Measurements from ENCODE around the gene YWHAE. TPM values are rescaled to one million over a fixed set of nuclear protein-coding genes. Genes with fewer than 3 reads are reported as not detected.

Gene YWHAE
- total RNA-seq, 1 experiment from 2014 or later: 1,033 TPM

DNA sequence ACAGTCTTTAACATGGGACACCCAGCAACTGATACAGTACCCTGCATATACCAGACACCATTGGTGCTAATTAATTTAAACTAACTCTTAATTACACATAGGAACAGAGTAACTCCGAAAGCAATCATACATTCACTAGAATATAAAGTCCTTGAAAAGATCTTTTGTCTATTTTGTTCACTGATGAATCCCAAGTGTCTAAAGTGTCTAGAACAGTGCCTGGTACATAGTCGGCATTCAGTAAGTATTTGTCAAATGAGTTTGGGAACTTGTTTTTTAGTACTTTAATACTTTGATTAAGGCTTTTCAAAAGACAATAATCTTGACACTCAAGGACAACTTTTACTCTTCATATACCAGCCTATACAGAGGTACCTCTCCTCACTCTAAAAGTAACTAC, 13.8 kb downstream of the YWHAE start (continued):
- TF ChIP-seq, protein P1, sequence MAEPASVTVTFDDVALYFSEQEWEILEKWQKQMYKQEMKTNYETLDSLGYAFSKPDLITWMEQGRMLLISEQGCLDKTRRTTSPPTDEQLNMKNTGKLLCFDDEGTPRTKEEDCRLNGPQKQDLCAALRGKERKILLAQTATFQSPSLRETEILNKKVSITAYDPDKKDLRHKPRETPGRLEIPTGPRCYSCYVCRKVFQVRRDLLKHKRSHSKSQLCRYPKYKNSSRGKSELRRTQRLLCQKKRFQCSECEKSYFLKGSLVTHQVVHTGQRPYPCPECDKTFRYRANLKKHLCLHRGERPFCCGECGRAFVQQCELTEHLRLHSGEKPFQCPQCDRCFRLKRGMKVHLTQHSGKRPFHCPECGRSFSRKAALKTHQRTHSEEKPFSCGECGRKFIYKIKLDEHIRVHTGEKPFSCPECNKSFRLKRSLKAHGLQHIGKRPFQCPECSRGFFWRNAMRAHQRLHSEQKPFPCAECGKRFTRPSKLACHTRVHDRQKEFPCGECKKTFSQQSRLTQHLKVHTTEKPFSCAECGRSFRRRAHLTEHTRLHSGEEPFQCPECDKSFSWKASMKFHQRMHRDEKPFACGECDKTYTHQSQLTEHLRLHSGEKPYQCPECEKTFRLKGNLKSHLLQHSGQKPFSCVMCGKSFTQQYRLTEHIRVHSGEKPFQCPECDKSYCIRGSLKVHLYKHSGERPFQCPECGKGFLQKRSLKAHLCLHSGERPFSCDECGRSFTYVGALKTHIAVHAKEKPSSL (CRISPR knock-in tag; conservative IDR thresholded peaks at IDR 0.05): no peak
- TF ChIP-seq SOX15 (CRISPR knock-in tag; IDR thresholded peaks at IDR 0.05): no peak
- no peak for TF ChIP-seq GTF2I (CRISPR knock-in tag; conservative IDR thresholded peaks at IDR 0.05)
- TF ChIP-seq EMX1 (CRISPR knock-in tag; IDR thresholded peaks at IDR 0.05): no peak
- TF ChIP-seq, protein P2, sequence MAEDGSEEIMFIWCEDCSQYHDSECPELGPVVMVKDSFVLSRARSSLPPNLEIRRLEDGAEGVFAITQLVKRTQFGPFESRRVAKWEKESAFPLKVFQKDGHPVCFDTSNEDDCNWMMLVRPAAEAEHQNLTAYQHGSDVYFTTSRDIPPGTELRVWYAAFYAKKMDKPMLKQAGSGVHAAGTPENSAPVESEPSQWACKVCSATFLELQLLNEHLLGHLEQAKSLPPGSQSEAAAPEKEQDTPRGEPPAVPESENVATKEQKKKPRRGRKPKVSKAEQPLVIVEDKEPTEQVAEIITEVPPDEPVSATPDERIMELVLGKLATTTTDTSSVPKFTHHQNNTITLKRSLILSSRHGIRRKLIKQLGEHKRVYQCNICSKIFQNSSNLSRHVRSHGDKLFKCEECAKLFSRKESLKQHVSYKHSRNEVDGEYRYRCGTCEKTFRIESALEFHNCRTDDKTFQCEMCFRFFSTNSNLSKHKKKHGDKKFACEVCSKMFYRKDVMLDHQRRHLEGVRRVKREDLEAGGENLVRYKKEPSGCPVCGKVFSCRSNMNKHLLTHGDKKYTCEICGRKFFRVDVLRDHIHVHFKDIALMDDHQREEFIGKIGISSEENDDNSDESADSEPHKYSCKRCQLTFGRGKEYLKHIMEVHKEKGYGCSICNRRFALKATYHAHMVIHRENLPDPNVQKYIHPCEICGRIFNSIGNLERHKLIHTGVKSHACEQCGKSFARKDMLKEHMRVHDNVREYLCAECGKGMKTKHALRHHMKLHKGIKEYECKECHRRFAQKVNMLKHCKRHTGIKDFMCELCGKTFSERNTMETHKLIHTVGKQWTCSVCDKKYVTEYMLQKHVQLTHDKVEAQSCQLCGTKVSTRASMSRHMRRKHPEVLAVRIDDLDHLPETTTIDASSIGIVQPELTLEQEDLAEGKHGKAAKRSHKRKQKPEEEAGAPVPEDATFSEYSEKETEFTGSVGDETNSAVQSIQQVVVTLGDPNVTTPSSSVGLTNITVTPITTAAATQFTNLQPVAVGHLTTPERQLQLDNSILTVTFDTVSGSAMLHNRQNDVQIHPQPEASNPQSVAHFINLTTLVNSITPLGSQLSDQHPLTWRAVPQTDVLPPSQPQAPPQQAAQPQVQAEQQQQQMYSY (CRISPR knock-in tag; IDR thresholded peaks at IDR 0.05): no peak
- TF ChIP-seq RORB (CRISPR knock-in tag; IDR thresholded peaks at IDR 0.05): no peak

DNA sequence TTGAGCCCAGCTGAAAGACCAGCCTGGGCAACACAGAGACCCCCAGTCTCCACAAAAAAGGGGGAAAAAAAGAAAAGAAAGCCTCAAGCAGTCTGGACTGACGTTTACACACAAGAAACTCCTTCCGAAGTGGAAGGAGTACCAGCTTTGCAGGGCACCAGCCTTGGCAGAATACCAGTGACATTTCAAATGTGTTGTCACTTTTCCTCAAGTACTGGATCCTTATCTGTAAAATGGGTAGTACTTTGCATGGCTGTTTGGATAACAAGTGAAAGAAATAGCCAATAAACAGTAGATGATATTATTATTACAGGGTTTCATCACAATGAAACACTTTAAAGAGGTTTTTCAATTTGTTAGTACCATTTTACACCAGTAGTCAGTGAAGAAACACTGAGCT, 14.2 kb downstream of the YWHAE start:
- Mint-ChIP-seq H3K4me1 (peaks cover 54% of the 10 kb centered on the region), H3K4me3 (no peak overlapping the region), H3K36me3 (peaks cover 11% of the 10 kb centered on the region; the same call in 1 of the 2 replicates), H3K27ac (peak overlapping the region; percentile 62), H3K27me3 (ENCODE audit: low read depth) (no peaks in the 10 kb centered on the region), H3K9me3 (no peaks in the 10 kb centered on the region)
- no peak for DNase-seq (ENCODE audit: low spot score)
- POLR2A ChIA-PET: interaction anchor here (1.3 kb wide), 1 partner anchor 13 kb away, joined by 4 read pairs; no protein-coding TSS in a partner anchor
- ATAC-seq: no peak
- TF ChIP-seq ZNF317 (CRISPR knock-in tag; IDR thresholded peaks at IDR 0.05; ENCODE audit: borderline replicate concordance, low read depth) (no peak), FOXK1 (CRISPR knock-in tag; IDR thresholded peaks at IDR 0.05) (no peak), ELF4 (CRISPR knock-in tag; IDR thresholded peaks at IDR 0.05; ENCODE audit: low read depth) (no peak)
- TF ChIP-seq, protein P3, sequence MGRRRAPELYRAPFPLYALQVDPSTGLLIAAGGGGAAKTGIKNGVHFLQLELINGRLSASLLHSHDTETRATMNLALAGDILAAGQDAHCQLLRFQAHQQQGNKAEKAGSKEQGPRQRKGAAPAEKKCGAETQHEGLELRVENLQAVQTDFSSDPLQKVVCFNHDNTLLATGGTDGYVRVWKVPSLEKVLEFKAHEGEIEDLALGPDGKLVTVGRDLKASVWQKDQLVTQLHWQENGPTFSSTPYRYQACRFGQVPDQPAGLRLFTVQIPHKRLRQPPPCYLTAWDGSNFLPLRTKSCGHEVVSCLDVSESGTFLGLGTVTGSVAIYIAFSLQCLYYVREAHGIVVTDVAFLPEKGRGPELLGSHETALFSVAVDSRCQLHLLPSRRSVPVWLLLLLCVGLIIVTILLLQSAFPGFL (CRISPR knock-in tag; IDR thresholded peaks at IDR 0.05; ENCODE audit: borderline replicate concordance): no peak
- TF ChIP-seq, protein P1 (CRISPR knock-in tag; conservative IDR thresholded peaks at IDR 0.05): no peak
- TF ChIP-seq, protein P4, sequence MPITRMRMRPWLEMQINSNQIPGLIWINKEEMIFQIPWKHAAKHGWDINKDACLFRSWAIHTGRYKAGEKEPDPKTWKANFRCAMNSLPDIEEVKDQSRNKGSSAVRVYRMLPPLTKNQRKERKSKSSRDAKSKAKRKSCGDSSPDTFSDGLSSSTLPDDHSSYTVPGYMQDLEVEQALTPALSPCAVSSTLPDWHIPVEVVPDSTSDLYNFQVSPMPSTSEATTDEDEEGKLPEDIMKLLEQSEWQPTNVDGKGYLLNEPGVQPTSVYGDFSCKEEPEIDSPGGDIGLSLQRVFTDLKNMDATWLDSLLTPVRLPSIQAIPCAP (CRISPR knock-in tag; IDR thresholded peaks at IDR 0.05): no peak
- CTCF ChIA-PET: interaction anchor here (10.1 kb wide), 1 partner anchor 20 kb away, joined by 102 read pairs; no protein-coding TSS in a partner anchor

DNA sequence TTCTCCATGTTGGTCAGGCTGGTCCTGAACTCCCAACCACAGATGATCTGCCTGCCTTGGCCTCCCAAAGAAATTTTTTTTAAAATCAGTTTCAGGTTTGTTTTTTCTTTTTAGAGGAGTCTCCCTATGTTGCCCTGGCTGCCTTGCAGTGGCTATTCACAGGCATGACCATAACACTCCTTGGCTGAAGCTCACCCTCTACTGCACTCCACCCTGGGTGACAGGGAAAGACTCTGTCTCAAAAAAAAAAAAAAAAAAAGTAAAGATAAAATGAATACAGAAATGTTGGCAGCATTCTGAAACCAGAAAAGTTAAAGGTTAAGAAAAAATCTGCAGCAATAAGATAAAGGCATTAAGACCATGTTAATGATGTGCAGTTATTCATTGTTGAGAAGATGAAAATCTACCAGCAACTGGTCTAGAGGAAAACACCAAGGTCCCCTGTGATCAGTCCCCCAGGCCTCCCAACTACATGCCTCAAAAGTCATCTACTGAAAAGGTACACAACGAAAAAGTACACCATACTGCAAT, 15.1 kb downstream of the YWHAE start:
- POLR2A ChIA-PET: no interaction called here
- CTCF ChIA-PET: interaction anchor here (0.6 to 10.1 kb wide), 2 partner anchors 17 to 19 kb away, joined by 3 to 102 read pairs; no protein-coding TSS in a partner anchor
- 0 out of 2 replicates have a peak, but pooled peaks cover 4% of the 10 kb centered on the region for H3K36me3 Mint-ChIP-seq
- no peak for ATAC-seq
- no peak for DNase-seq (ENCODE audit: low spot score)
- H3K27ac Mint-ChIP-seq: peak overlapping the region; percentile 62
- H3K9me3 Mint-ChIP-seq: no peaks in the 10 kb centered on the region
- H3K27me3 Mint-ChIP-seq (ENCODE audit: low read depth): no peaks in the 10 kb centered on the region
- no peak overlapping the region for H3K4me3 Mint-ChIP-seq
- H3K4me1 Mint-ChIP-seq: peaks cover 55% of the 10 kb centered on the region
- no peak for TF ChIP-seq MXD4 (CRISPR knock-in tag; IDR thresholded peaks at IDR 0.05; ENCODE audit: borderline replicate concordance)
- TF ChIP-seq SP1 (CRISPR knock-in tag; conservative IDR thresholded peaks at IDR 0.05): no peak
- TF ChIP-seq JAZF1 (CRISPR knock-in tag; IDR thresholded peaks at IDR 0.05): no peak
- TF ChIP-seq, protein P5, sequence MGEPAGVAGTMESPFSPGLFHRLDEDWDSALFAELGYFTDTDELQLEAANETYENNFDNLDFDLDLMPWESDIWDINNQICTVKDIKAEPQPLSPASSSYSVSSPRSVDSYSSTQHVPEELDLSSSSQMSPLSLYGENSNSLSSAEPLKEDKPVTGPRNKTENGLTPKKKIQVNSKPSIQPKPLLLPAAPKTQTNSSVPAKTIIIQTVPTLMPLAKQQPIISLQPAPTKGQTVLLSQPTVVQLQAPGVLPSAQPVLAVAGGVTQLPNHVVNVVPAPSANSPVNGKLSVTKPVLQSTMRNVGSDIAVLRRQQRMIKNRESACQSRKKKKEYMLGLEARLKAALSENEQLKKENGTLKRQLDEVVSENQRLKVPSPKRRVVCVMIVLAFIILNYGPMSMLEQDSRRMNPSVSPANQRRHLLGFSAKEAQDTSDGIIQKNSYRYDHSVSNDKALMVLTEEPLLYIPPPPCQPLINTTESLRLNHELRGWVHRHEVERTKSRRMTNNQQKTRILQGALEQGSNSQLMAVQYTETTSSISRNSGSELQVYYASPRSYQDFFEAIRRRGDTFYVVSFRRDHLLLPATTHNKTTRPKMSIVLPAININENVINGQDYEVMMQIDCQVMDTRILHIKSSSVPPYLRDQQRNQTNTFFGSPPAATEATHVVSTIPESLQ (CRISPR knock-in tag; IDR thresholded peaks at IDR 0.05): no peak
- TF ChIP-seq, protein P6, sequence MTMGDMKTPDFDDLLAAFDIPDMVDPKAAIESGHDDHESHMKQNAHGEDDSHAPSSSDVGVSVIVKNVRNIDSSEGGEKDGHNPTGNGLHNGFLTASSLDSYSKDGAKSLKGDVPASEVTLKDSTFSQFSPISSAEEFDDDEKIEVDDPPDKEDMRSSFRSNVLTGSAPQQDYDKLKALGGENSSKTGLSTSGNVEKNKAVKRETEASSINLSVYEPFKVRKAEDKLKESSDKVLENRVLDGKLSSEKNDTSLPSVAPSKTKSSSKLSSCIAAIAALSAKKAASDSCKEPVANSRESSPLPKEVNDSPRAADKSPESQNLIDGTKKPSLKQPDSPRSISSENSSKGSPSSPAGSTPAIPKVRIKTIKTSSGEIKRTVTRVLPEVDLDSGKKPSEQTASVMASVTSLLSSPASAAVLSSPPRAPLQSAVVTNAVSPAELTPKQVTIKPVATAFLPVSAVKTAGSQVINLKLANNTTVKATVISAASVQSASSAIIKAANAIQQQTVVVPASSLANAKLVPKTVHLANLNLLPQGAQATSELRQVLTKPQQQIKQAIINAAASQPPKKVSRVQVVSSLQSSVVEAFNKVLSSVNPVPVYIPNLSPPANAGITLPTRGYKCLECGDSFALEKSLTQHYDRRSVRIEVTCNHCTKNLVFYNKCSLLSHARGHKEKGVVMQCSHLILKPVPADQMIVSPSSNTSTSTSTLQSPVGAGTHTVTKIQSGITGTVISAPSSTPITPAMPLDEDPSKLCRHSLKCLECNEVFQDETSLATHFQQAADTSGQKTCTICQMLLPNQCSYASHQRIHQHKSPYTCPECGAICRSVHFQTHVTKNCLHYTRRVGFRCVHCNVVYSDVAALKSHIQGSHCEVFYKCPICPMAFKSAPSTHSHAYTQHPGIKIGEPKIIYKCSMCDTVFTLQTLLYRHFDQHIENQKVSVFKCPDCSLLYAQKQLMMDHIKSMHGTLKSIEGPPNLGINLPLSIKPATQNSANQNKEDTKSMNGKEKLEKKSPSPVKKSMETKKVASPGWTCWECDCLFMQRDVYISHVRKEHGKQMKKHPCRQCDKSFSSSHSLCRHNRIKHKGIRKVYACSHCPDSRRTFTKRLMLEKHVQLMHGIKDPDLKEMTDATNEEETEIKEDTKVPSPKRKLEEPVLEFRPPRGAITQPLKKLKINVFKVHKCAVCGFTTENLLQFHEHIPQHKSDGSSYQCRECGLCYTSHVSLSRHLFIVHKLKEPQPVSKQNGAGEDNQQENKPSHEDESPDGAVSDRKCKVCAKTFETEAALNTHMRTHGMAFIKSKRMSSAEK (CRISPR knock-in tag; IDR thresholded peaks at IDR 0.05; ENCODE audit: borderline replicate concordance): no peak

Measured in WTC11 (cell line).